GM23338 (cell line): ENCODE data around the gene BNC1. TPM values are rescaled to one million over a fixed set of nuclear protein-coding genes. Genes with fewer than 3 reads are reported as not detected.

Source experiments
- ATAC-seq: fragments of 200-7000 bp; cut with Tn5 transposase; 3 replicates; pipeline ENCODE4 v1.9.1; 2020
- DNase-seq: peaks from one replicate; pipeline ENCODE4 v3.0.0-alpha.2; 2015; ENCODE audit warnings: low spot score
- H2AFZ ChIP-seq: fragments of 200-600 bp; sonication (generic); 2 replicates; pipeline ENCODE4 v1.8.0; 2016; ENCODE audit warnings: antibody characterized with exemption, mild to moderate bottlenecking, moderate library complexity
- H3F3A ChIP-seq: fragments of 200-600 bp; sonication (generic); replicated peaks from 2 replicates; pipeline ENCODE4 v1.8.0; 2017; ENCODE audit warnings: antibody characterized with exemption, mixed run types, low read depth
- H3K27ac ChIP-seq: fragments of 200-600 bp; sonication (generic); 2 replicates; pipeline ENCODE4 v1.6.1; 2016; ENCODE audit warnings: low read depth
- H3K27me3 ChIP-seq: fragments of 200-600 bp; sonication (generic); 2 replicates; pipeline ENCODE4 v1.8.0; 2016; ENCODE audit warnings: mild to moderate bottlenecking, mixed run types, moderate library complexity; ENCODE audit not compliant: insufficient read depth
- H3K36me3 ChIP-seq: fragments of 200-600 bp; sonication (generic); 2 replicates; pipeline ENCODE4 v1.8.0; 2016; ENCODE audit warnings: mild to moderate bottlenecking; ENCODE audit not compliant: insufficient read depth
- H3K4me1 ChIP-seq: fragments of 200-600 bp; sonication (generic); 2 replicates; pipeline ENCODE4 v1.8.0; 2016; ENCODE audit warnings: mild to moderate bottlenecking, moderate library complexity; ENCODE audit not compliant: insufficient read depth
- H3K4me2 ChIP-seq: fragments of 200-600 bp; sonication (generic); 2 replicates; pipeline ENCODE4 v1.7.1; 2017; ENCODE audit warnings: mixed run types
- H3K4me3 ChIP-seq: fragments of 200-600 bp; sonication (generic); 2 replicates; pipeline ENCODE4 v1.6.1; 2016; ENCODE audit warnings: mixed run types
- H3K79me2 ChIP-seq: fragments of 200-600 bp; sonication (generic); replicated peaks from 2 replicates; pipeline ENCODE4 v1.8.0; 2017; ENCODE audit warnings: mild to moderate bottlenecking; ENCODE audit not compliant: insufficient read depth
- H3K9me2 ChIP-seq: fragments of 200-600 bp; sonication (generic); 2 replicates; pipeline ENCODE4 v1.8.0; 2017; ENCODE audit not compliant: insufficient read depth
- H4K20me1 ChIP-seq: fragments of 200-600 bp; sonication (generic); replicated peaks from 2 replicates; pipeline ENCODE4 v1.8.0; 2017; ENCODE audit warnings: mild to moderate bottlenecking; ENCODE audit not compliant: insufficient read depth
- H3K27ac Mint-ChIP-seq: 2 replicates; pipeline ENCODE4 v1.8.0; 2020; ENCODE audit warnings: inconsistent platforms, mild to moderate bottlenecking, moderate library complexity, mixed read lengths
- H3K27me3 Mint-ChIP-seq: 3 replicates; pipeline ENCODE4 v1.8.0; 2022; ENCODE audit warnings: low read depth, mild to moderate bottlenecking, moderate library complexity, mixed read lengths, inconsistent platforms; ENCODE audit not compliant: insufficient read depth, poor library complexity
- H3K36me3 Mint-ChIP-seq: 3 replicates; pipeline ENCODE4 v1.8.0; 2021; ENCODE audit warnings: low read depth, mild to moderate bottlenecking, inconsistent platforms, moderate library complexity, mixed read lengths
- H3K4me1 Mint-ChIP-seq: 3 replicates; pipeline ENCODE4 v1.8.0; 2020; ENCODE audit warnings: mild to moderate bottlenecking, inconsistent platforms, mixed read lengths
- H3K4me3 Mint-ChIP-seq: 3 replicates; pipeline ENCODE4 v1.8.0; 2021; ENCODE audit warnings: moderate library complexity, mild to moderate bottlenecking, inconsistent platforms, mixed read lengths
- H3K9me3 Mint-ChIP-seq: 3 replicates; pipeline ENCODE4 v1.8.0; 2020; ENCODE audit warnings: moderate library complexity, mild to moderate bottlenecking, inconsistent platforms, mixed read lengths
- CREB1 ChIP-seq: fragments of 250-450 bp; sonication (Bioruptor Pico); IDR thresholded peaks from 2 replicates; pipeline ENCODE4 v1.5.0; 2020; ENCODE audit warnings: low read depth, mild to moderate bottlenecking, moderate library complexity
- EZH2 ChIP-seq: fragments of 200-600 bp; sonication (generic); IDR thresholded peaks from one replicate; pipeline ENCODE4 v1.8.0; 2017; ENCODE audit warnings: antibody characterized with exemption, mild to moderate bottlenecking, low read depth; ENCODE audit not compliant: unreplicated experiment
- EZH2phosphoT487 ChIP-seq: fragments of 200-600 bp; sonication (generic); IDR thresholded peaks from one replicate; pipeline ENCODE4 v1.8.1; 2018; ENCODE audit warnings: antibody characterized with exemption; ENCODE audit not compliant: unreplicated experiment
- JUNB ChIP-seq: IDR thresholded peaks from one replicate; pipeline ENCODE4 v1.6.1; 2016; ENCODE audit warnings: antibody characterized with exemption; ENCODE audit not compliant: unreplicated experiment
- NANOG ChIP-seq: IDR thresholded peaks from 2 replicates; pipeline ENCODE4 v1.6.1; 2016; ENCODE audit warnings: antibody characterized with exemption, borderline replicate concordance
- POLR2AphosphoS5 ChIP-seq: IDR thresholded peaks from 2 replicates; pipeline ENCODE4 v1.6.1; 2016; ENCODE audit warnings: antibody characterized with exemption, low read depth
- STAT1 ChIP-seq: IDR thresholded peaks from one replicate; pipeline ENCODE4 v1.6.1; 2016; ENCODE audit warnings: antibody characterized with exemption; ENCODE audit not compliant: unreplicated experiment
- ZNF114 ChIP-seq: fragments of 250-450 bp; sonication (Bioruptor Pico); IDR thresholded peaks from 2 replicates; pipeline ENCODE4 v1.5.0; 2020; ENCODE audit warnings: mild to moderate bottlenecking, moderate library complexity
- ZNF331 ChIP-seq: fragments of 250-450 bp; sonication (Bioruptor Pico); IDR thresholded peaks from 2 replicates; pipeline ENCODE4 v1.5.0; 2020; ENCODE audit warnings: low read depth, mild to moderate bottlenecking, moderate library complexity
- polyA plus RNA-seq: library from polyadenylated mRNA; unstranded; fragments of >200 nt; fragmentation: Nextera tagmentation; extraction: Ambion mirVana; gene quantifications from 2 replicates; pipeline ENCODE4 v1.2.1, GENCODE V29; 2016
- total RNA-seq: library from RNA; depleted of rRNA; stranded (reverse); fragments of >200 nt; shearing (Covaris generic); gene quantifications from 2 replicates; pipeline ENCODE4 v1.2.3, GENCODE V29; 2014
- TF ChIP-seq, protein P1 (sequence below), 2 experiments: fragments of 200-600 bp in 1 of 2; sonication (generic) in 1 of 2; conservative IDR thresholded peaks; 2 replicates each; pipeline versions ENCODE4 v1.5.1 to v1.6.1; 2016 to 2017; ENCODE audit warnings: antibody characterized with exemption in 2 of 2, low read depth in 2 of 2, mild to moderate bottlenecking in 2 of 2, moderate library complexity in 1 of 2
- TF ChIP-seq, protein P2 (sequence below): fragments of 250-450 bp; sonication (Bioruptor Pico); IDR thresholded peaks from 2 replicates; pipeline ENCODE4 v1.5.0; 2020; ENCODE audit warnings: mild to moderate bottlenecking, moderate library complexity
- TF ChIP-seq, protein P3 (sequence below): IDR thresholded peaks from 2 replicates; pipeline ENCODE4 v1.6.1; 2016; ENCODE audit warnings: antibody characterized with exemption
- TF ChIP-seq, protein P4 (sequence below): IDR thresholded peaks from one replicate; pipeline ENCODE4 v1.6.1; 2018; ENCODE audit warnings: antibody characterized with exemption; ENCODE audit not compliant: unreplicated experiment

The BNC1 gene
- total and polyA plus RNA-seq, 2 experiments from 2014 or later: 0.26 to 1.1 TPM

DNA sequence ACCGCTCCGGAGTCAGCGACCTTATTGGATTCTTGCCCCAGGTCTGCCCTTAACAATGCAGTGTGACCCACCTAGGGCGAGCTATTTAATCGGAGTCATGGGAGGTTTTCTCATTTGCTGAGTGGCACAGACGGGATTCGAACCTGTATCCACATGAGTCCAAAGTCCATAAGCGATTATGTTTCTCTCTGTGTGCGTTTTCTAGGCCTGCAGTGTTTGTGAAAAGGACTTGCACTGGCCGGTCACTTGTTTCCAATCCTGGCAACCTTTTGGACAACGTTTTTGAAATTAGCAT is 76.2 kb downstream of the BNC1 start:
- H3K4me3 Mint-ChIP-seq: no peak overlapping the region
- no peaks in the 10 kb centered on the region for H3K9me2 ChIP-seq
- H3K27ac Mint-ChIP-seq: peak overlapping the region; percentile 90; the same call in 1 of the 2 replicates
- H3K79me2 ChIP-seq: peaks cover 35% of the 10 kb centered on the region
- DNase-seq (peak; percentile 81), ATAC-seq (peak; percentile 81)
- peaks cover 2% of the 10 kb centered on the region; the same call in 1 of the 3 replicates for H3K9me3 Mint-ChIP-seq
- H3K27me3 Mint-ChIP-seq: peaks cover 2% of the 10 kb centered on the region
- peaks cover 38% of the 10 kb centered on the region for H3K4me1 ChIP-seq
- H3K4me1 Mint-ChIP-seq: peaks cover 26% of the 10 kb centered on the region
- H3F3A ChIP-seq: peaks cover 4% of the 10 kb centered on the region; the same call in 1 of the 2 replicates
- peak overlapping the region; percentile 88 for H3K27ac ChIP-seq
- H3K4me2 ChIP-seq: peak overlapping the region; percentile 74
- H3K27me3 ChIP-seq: no peaks in the 10 kb centered on the region
- H4K20me1 ChIP-seq: no peaks in the 10 kb centered on the region; the same call in 1 of the 2 replicates
- H2AFZ ChIP-seq: 0 out of 2 replicates have a peak overlapping the region, but pooled peaks have one; percentile 35
- H3K36me3 Mint-ChIP-seq: peaks cover 6% of the 10 kb centered on the region; the same call in 2 of the 3 replicates
- no peak for TF ChIP-seq CREB1 (CRISPR knock-in tag)
- TF ChIP-seq, protein P1, sequence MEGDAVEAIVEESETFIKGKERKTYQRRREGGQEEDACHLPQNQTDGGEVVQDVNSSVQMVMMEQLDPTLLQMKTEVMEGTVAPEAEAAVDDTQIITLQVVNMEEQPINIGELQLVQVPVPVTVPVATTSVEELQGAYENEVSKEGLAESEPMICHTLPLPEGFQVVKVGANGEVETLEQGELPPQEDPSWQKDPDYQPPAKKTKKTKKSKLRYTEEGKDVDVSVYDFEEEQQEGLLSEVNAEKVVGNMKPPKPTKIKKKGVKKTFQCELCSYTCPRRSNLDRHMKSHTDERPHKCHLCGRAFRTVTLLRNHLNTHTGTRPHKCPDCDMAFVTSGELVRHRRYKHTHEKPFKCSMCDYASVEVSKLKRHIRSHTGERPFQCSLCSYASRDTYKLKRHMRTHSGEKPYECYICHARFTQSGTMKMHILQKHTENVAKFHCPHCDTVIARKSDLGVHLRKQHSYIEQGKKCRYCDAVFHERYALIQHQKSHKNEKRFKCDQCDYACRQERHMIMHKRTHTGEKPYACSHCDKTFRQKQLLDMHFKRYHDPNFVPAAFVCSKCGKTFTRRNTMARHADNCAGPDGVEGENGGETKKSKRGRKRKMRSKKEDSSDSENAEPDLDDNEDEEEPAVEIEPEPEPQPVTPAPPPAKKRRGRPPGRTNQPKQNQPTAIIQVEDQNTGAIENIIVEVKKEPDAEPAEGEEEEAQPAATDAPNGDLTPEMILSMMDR (conservative IDR thresholded peaks at IDR 0.05; ENCODE audit: low read depth in 2 of 2): no peak
- TF ChIP-seq EZH2phosphoT487: no peak
- TF ChIP-seq NANOG: no peak
- no peak for TF ChIP-seq ZNF331 (CRISPR knock-in tag)
- TF ChIP-seq STAT1: no peak
- TF ChIP-seq ZNF114 (CRISPR knock-in tag): no peak
- TF ChIP-seq, protein P2, sequence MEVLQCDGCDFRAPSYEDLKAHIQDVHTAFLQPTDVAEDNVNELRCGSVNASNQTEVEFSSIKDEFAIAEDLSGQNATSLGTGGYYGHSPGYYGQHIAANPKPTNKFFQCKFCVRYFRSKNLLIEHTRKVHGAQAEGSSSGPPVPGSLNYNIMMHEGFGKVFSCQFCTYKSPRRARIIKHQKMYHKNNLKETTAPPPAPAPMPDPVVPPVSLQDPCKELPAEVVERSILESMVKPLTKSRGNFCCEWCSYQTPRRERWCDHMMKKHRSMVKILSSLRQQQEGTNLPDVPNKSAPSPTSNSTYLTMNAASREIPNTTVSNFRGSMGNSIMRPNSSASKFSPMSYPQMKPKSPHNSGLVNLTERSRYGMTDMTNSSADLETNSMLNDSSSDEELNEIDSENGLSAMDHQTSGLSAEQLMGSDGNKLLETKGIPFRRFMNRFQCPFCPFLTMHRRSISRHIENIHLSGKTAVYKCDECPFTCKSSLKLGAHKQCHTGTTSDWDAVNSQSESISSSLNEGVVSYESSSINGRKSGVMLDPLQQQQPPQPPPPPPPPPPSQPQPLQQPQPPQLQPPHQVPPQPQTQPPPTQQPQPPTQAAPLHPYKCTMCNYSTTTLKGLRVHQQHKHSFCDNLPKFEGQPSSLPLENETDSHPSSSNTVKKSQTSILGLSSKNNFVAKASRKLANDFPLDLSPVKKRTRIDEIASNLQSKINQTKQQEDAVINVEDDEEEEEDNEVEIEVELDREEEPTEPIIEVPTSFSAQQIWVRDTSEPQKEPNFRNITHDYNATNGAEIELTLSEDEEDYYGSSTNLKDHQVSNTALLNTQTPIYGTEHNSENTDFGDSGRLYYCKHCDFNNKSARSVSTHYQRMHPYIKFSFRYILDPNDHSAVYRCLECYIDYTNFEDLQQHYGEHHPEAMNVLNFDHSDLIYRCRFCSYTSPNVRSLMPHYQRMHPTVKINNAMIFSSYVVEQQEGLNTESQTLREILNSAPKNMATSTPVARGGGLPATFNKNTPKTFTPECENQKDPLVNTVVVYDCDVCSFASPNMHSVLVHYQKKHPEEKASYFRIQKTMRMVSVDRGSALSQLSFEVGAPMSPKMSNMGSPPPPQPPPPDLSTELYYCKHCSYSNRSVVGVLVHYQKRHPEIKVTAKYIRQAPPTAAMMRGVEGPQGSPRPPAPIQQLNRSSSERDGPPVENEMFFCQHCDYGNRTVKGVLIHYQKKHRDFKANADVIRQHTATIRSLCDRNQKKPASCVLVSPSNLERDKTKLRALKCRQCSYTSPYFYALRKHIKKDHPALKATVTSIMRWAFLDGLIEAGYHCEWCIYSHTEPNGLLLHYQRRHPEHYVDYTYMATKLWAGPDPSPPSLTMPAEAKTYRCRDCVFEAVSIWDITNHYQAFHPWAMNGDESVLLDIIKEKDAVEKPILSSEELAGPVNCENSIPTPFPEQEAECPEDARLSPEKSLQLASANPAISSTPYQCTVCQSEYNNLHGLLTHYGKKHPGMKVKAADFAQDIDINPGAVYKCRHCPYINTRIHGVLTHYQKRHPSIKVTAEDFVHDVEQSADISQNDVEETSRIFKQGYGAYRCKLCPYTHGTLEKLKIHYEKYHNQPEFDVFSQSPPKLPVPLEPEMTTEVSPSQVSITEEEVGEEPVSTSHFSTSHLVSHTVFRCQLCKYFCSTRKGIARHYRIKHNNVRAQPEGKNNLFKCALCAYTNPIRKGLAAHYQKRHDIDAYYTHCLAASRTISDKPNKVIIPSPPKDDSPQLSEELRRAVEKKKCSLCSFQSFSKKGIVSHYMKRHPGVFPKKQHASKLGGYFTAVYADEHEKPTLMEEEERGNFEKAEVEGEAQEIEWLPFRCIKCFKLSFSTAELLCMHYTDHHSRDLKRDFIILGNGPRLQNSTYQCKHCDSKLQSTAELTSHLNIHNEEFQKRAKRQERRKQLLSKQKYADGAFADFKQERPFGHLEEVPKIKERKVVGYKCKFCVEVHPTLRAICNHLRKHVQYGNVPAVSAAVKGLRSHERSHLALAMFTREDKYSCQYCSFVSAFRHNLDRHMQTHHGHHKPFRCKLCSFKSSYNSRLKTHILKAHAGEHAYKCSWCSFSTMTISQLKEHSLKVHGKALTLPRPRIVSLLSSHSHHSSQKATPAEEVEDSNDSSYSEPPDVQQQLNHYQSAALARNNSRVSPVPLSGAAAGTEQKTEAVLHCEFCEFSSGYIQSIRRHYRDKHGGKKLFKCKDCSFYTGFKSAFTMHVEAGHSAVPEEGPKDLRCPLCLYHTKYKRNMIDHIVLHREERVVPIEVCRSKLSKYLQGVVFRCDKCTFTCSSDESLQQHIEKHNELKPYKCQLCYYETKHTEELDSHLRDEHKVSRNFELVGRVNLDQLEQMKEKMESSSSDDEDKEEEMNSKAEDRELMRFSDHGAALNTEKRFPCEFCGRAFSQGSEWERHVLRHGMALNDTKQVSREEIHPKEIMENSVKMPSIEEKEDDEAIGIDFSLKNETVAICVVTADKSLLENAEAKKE (CRISPR knock-in tag): no peak
- TF ChIP-seq POLR2AphosphoS5: no peak
- TF ChIP-seq, protein P3, sequence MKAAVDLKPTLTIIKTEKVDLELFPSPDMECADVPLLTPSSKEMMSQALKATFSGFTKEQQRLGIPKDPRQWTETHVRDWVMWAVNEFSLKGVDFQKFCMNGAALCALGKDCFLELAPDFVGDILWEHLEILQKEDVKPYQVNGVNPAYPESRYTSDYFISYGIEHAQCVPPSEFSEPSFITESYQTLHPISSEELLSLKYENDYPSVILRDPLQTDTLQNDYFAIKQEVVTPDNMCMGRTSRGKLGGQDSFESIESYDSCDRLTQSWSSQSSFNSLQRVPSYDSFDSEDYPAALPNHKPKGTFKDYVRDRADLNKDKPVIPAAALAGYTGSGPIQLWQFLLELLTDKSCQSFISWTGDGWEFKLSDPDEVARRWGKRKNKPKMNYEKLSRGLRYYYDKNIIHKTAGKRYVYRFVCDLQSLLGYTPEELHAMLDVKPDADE: no peak
- TF ChIP-seq, protein P4, sequence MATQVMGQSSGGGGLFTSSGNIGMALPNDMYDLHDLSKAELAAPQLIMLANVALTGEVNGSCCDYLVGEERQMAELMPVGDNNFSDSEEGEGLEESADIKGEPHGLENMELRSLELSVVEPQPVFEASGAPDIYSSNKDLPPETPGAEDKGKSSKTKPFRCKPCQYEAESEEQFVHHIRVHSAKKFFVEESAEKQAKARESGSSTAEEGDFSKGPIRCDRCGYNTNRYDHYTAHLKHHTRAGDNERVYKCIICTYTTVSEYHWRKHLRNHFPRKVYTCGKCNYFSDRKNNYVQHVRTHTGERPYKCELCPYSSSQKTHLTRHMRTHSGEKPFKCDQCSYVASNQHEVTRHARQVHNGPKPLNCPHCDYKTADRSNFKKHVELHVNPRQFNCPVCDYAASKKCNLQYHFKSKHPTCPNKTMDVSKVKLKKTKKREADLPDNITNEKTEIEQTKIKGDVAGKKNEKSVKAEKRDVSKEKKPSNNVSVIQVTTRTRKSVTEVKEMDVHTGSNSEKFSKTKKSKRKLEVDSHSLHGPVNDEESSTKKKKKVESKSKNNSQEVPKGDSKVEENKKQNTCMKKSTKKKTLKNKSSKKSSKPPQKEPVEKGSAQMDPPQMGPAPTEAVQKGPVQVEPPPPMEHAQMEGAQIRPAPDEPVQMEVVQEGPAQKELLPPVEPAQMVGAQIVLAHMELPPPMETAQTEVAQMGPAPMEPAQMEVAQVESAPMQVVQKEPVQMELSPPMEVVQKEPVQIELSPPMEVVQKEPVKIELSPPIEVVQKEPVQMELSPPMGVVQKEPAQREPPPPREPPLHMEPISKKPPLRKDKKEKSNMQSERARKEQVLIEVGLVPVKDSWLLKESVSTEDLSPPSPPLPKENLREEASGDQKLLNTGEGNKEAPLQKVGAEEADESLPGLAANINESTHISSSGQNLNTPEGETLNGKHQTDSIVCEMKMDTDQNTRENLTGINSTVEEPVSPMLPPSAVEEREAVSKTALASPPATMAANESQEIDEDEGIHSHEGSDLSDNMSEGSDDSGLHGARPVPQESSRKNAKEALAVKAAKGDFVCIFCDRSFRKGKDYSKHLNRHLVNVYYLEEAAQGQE: no peak
- no peak for TF ChIP-seq JUNB
- no peak for TF ChIP-seq EZH2
- H3K4me3 ChIP-seq: peak overlapping the region; percentile 80
- H3K36me3 ChIP-seq: no peaks in the 10 kb centered on the region
